GM12864 (cell line): Measurements from ENCODE around the gene OSM.

ENCODE experiments used
- DNase-seq: peaks from one replicate; pipeline ENCODE4 v3.0.0-alpha.2; 2011; ENCODE audit warnings: low read depth
- H3K4me3 ChIP-seq: 2 replicates; pipeline ENCODE4 v1.5.1; 2011; ENCODE audit warnings: mild to moderate bottlenecking, low read depth, low read length, control low read depth
- TF ChIP-seq, protein P1 (sequence below): IDR thresholded peaks from 2 replicates; pipeline ENCODE4 v1.5.1; 2011; ENCODE audit warnings: low read depth, mild to moderate bottlenecking, moderate library complexity, low read length, control low read depth, inconsistent platforms; ENCODE audit errors: missing control alignments

OSM gene

DNA sequence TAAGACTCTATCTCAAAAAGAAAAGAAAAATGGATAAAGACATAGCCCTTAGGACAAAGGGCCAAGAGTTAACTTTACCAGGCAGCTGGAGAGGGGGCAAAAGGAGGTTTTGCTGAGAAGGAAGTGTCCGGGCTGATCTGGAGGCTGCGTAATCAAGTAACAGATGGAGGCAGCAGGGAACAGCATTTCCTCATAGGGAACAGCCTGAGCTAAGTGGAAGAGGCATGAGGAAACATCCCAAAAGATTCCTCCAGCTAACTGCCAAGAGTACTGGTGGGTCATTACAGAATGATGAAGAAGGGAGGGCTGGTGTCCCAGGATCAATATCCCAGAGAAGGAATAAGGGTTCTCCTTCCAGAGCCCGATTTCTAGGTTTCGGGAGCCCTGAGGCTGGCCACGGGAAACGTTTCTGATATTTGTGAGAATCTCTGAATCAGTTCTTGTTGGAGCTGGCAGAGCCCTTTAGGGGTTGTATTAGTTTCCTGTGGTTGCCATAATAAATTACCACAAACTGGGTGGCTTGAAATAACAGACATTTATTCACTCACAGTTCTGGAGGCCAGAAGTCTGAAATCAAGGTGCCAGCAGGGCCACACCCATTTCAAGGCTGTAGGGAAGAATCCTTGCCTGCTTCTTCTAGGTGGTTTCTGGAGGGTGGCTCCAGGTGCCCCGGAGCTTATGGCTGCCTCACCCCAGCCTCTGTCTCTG, 41.3 kb downstream of the OSM start:
- TF ChIP-seq, protein P1, sequence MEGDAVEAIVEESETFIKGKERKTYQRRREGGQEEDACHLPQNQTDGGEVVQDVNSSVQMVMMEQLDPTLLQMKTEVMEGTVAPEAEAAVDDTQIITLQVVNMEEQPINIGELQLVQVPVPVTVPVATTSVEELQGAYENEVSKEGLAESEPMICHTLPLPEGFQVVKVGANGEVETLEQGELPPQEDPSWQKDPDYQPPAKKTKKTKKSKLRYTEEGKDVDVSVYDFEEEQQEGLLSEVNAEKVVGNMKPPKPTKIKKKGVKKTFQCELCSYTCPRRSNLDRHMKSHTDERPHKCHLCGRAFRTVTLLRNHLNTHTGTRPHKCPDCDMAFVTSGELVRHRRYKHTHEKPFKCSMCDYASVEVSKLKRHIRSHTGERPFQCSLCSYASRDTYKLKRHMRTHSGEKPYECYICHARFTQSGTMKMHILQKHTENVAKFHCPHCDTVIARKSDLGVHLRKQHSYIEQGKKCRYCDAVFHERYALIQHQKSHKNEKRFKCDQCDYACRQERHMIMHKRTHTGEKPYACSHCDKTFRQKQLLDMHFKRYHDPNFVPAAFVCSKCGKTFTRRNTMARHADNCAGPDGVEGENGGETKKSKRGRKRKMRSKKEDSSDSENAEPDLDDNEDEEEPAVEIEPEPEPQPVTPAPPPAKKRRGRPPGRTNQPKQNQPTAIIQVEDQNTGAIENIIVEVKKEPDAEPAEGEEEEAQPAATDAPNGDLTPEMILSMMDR: no peak
- DNase-seq: no peak

GRCh38 chr22:30224161-30224857, 42.3 kb downstream of the OSM start:
- DNase-seq: no peak
- no peak overlapping the region for H3K4me3 ChIP-seq
- TF ChIP-seq, protein P1: no peak

More for the DNA sequence above, 41.3 kb downstream of the OSM start:
- no peak overlapping the region for H3K4me3 ChIP-seq

GRCh38 chr22:30223303-30223702, 43.3 kb downstream of the OSM start:
- DNase-seq: no peak
- no peak overlapping the region for H3K4me3 ChIP-seq
- TF ChIP-seq, protein P1: no peak

DNA sequence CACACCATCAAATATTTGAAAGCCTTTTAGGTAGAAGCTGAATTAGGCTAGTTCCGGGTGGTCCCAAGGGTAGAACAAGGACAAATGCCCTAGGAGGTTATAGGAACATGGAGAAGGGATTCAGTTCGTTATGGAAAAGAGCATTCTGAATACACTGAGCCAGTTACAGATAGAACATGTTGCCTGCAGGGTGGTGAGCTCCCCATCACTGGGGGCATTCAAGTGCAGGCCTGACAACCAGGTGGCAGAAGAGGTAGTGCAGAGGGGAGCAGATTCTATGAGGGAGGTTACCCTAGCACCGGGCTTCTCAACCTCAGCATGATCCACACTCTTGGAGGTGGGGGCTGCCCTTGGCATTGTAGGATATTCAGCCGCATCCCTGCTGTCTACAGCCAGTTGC, 44.3 kb downstream of the OSM start:
- TF ChIP-seq, protein P1: no peak

GRCh38 chr22:30221121-30221992, 45.3 kb downstream of the OSM start:
- TF ChIP-seq, protein P1: no peak
- peak; percentile 22 for DNase-seq

More for the DNA sequence above, 44.3 kb downstream of the OSM start:
- DNase-seq: no peak
- no peak overlapping the region for H3K4me3 ChIP-seq

GRCh38 chr22:30220338-30221012, 46.2 kb downstream of the OSM start:
- TF ChIP-seq, protein P1: no peak
- DNase-seq: no peak
- no peak overlapping the region for H3K4me3 ChIP-seq

More at GRCh38 chr22:30221121-30221992, 45.3 kb downstream of the OSM start:
- H3K4me3 ChIP-seq: no peak overlapping the region
